CD14-positive monocyte (primary cell): Measurements from ENCODE around the gene EBP. TPM values are rescaled to one million over a fixed set of nuclear protein-coding genes. Genes with fewer than 3 reads are reported as not detected.

Experiments used
- DNase-seq, 3 donors: peaks; one replicate each; pipeline ENCODE4 v3.0.0-alpha.2; 2011 to 2022
- H2AFZ ChIP-seq: 2 replicates; pipeline ENCODE4 v1.6.0; 2012; ENCODE audit warnings: mild to moderate bottlenecking, low read depth, low read length, inconsistent platforms; ENCODE audit not compliant: insufficient read depth, poor library complexity, severe bottlenecking
- H3K27ac ChIP-seq, 2 donors: 1 replicate in 1 of 2; 2 replicates in 1 of 2; pipeline ENCODE4 v1.5.1; 2012 to 2013; ENCODE audit warnings: low read length in 2 of 2, control low read depth in 1 of 2, inconsistent platforms in 1 of 2, low read depth in 1 of 2, mild to moderate bottlenecking in 1 of 2
- H3K27me3 ChIP-seq, 2 donors: one replicate each; pipeline versions ENCODE4 v1.6.0 to v1.6.1; 2011 to 2013; ENCODE audit warnings: low read length in 2 of 2; ENCODE audit not compliant: control insufficient read depth in 2 of 2, insufficient read depth in 2 of 2
- H3K36me3 ChIP-seq, 2 donors: replicated peaks in 1 of 2; 1 replicate in 1 of 2; 2 replicates in 1 of 2; pipeline versions ENCODE4 v1.5.1 to v1.6.1; 2012 to 2013; ENCODE audit warnings: low read length in 2 of 2, control low read depth in 1 of 2, inconsistent platforms in 1 of 2, mild to moderate bottlenecking in 1 of 2; ENCODE audit not compliant: insufficient read depth in 2 of 2, control insufficient read depth in 1 of 2
- H3K4me1 ChIP-seq, 2 donors: 1 replicate in 1 of 2; 2 replicates in 1 of 2; pipeline versions ENCODE4 v1.5.1 to v1.6.1; 2012 to 2013; ENCODE audit warnings: low read length in 2 of 2, control low read depth in 1 of 2, inconsistent platforms in 1 of 2, mild to moderate bottlenecking in 1 of 2, moderate library complexity in 1 of 2; ENCODE audit not compliant: insufficient read depth in 2 of 2, control insufficient read depth in 1 of 2
- H3K4me2 ChIP-seq: replicated peaks from 2 replicates; pipeline ENCODE3; 2012; ENCODE audit warnings: low read length, moderate library complexity, mild to moderate bottlenecking; ENCODE audit not compliant: poor library complexity, severe bottlenecking; ENCODE audit errors: extremely low read depth
- H3K4me3 ChIP-seq, 3 experiments: fragments of 200-600 bp in 1 of 3; sonication (generic) in 1 of 3; replicated peaks in 1 of 3; 1 replicate in 2 of 3; 2 replicates in 1 of 3; pipeline ENCODE4 v1.5.1; 2011 to 2013; ENCODE audit warnings: low read length in 3 of 3, mild to moderate bottlenecking in 3 of 3, control low read depth in 2 of 3, low read depth in 2 of 3, inconsistent platforms in 1 of 3, moderate library complexity in 1 of 3
- H3K79me2 ChIP-seq: 2 replicates; pipeline ENCODE4 v1.6.0; 2012; ENCODE audit warnings: mild to moderate bottlenecking, control low read depth, inconsistent platforms, low read length, moderate library complexity; ENCODE audit not compliant: insufficient read depth
- H3K9ac ChIP-seq: 2 replicates; pipeline ENCODE4 v1.6.0; 2017; ENCODE audit warnings: low read length, mild to moderate bottlenecking; ENCODE audit not compliant: insufficient read depth, poor library complexity, severe bottlenecking
- H3K9me3 ChIP-seq, 2 donors: replicated peaks in 1 of 2; 1 replicate in 1 of 2; 2 replicates in 1 of 2; pipeline versions ENCODE4 v1.5.1 to v1.6.1; 2012 to 2013; ENCODE audit warnings: low read length in 2 of 2, control low read depth in 1 of 2; ENCODE audit not compliant: control insufficient read depth in 1 of 2, insufficient read depth in 1 of 2
- H4K20me1 ChIP-seq: 2 replicates; pipeline ENCODE4 v1.6.0; 2012; ENCODE audit warnings: mild to moderate bottlenecking, low read length, control low read depth, moderate library complexity; ENCODE audit not compliant: insufficient read depth
- H3K27ac Mint-ChIP-seq, 7 donors: one replicate each; pipeline ENCODE4 v1.8.0; 2020; ENCODE audit warnings: mild to moderate bottlenecking in 7 of 7, mixed read lengths in 7 of 7, moderate library complexity in 6 of 7, inconsistent platforms in 2 of 7
- H3K27me3 Mint-ChIP-seq, 3 donors: one replicate each; pipeline ENCODE4 v1.8.0; 2021 to 2022; ENCODE audit warnings: low read depth in 3 of 3, mild to moderate bottlenecking in 3 of 3, mixed read lengths in 3 of 3, moderate library complexity in 3 of 3, inconsistent platforms in 1 of 3
- H3K36me3 Mint-ChIP-seq, 2 donors: one replicate each; pipeline ENCODE4 v1.8.0; 2020; ENCODE audit warnings: mixed read lengths in 2 of 2, inconsistent platforms in 1 of 2, mild to moderate bottlenecking in 1 of 2
- H3K4me1 Mint-ChIP-seq: one replicate; pipeline ENCODE4 v1.8.0; 2020; ENCODE audit warnings: mild to moderate bottlenecking, mixed read lengths
- H3K4me3 Mint-ChIP-seq, 2 donors: one replicate each; pipeline ENCODE4 v1.8.0; 2020; ENCODE audit warnings: mild to moderate bottlenecking in 2 of 2, mixed read lengths in 2 of 2, moderate library complexity in 1 of 2
- H3K9me3 Mint-ChIP-seq, 7 donors: one replicate each; pipeline ENCODE4 v1.8.0; 2020 to 2022; ENCODE audit warnings: mixed read lengths in 7 of 7, mild to moderate bottlenecking in 6 of 7, moderate library complexity in 6 of 7, inconsistent platforms in 2 of 7
- WGBS: methylation state at CpG from one replicate; pipeline ENCODE4 v1.1.5; 2013; ENCODE audit warnings: missing lambda C conversion rate; ENCODE audit not compliant: insufficient coverage; 5-methylcytosine and 5-hydroxymethylcytosine counted together
- intact Hi-C, 2 donors: fragments of 100-400 bp; cut with micrococcal nuclease; formaldehyde crosslinking; loops; one replicate each; pipeline versions ENCODE4 v1.15.0 to v1.15.1; 2023
- polyA plus RNA-seq, 3 donors: library from polyadenylated mRNA; depleted of rRNA in 1 of 3; unstranded in 2 of 3; stranded (reverse) in 1 of 3; fragments of 300-500 nt in 2 of 3; fragments of >200 nt in 1 of 3; fragmentation: Illumina TruSeq in 2 of 3; gene quantifications; 1 replicate in 2 of 3; 2 replicates in 1 of 3; pipeline ENCODE4 v1.2.3, GENCODE V29; 2012 to 2021
- TF ChIP-seq, protein P1 (sequence below): fragments of 200-600 bp; IDR thresholded peaks from one replicate; pipeline ENCODE4 v1.8.0; 2022; ENCODE audit warnings: antibody characterized with exemption, mild to moderate bottlenecking

Gene EBP
- polyA plus RNA-seq, 3 donors: 47.2 to 59.5 (median 47.4) TPM

DNA sequence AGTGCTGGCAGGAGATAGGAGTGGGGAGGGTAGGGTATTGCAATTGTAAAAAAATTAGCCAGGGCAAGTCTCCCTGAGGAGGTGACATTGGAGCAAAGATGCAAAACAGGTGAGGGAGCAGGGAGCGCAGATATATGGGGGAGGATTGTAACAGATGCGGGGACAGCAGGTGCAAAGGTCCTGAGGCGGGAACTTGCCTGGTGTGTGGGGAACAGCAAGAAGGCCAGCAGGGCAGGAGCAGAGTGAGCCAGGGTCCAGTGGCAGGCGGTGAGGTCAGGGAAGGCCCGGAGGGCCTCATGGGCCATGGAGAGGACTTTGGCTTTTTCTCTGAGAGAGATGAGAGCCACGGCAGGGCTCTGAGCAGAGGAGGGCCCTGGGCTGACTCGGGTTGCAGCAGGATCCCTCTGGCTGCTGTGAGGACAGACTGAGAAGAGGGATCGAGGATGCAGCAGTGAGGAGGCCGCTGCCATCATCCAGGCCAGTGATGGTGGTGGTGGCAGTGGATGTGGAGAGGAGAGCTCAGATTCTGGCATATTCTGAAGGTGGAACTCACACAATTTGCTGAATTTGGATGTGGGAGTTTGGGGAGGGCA lies 6.6 kb upstream of the EBP start:
- Mint-ChIP-seq H3K4me3 (no peak overlapping the region), H3K27ac (peak overlapping the region in 1 of 7 donors; percentile 37), H3K4me1 (peaks cover 1% of the 10 kb centered on the region), H3K36me3 (peaks cover 12 to 23% of the 10 kb centered on the region in 2 donors), H3K9me3 (no peaks in the 10 kb centered on the region), H3K27me3 (peaks cover 0 to 4% (median 0%) of the 10 kb centered on the region in 3 donors)
- no peaks in the 10 kb centered on the region for H4K20me1 ChIP-seq
- WGBS: 100% methylated on average over 5 of the region's 9 CpGs
- H3K27ac ChIP-seq: no peak overlapping the region
- no peaks in the 10 kb centered on the region for H3K27me3 ChIP-seq
- no peak overlapping the region for H3K9ac ChIP-seq
- H3K36me3 ChIP-seq: no peaks in the 10 kb centered on the region
- H3K4me1 ChIP-seq: no peaks in the 10 kb centered on the region
- no peaks in the 10 kb centered on the region for H3K79me2 ChIP-seq
- no peak overlapping the region for H3K4me3 ChIP-seq
- TF ChIP-seq, protein P1, sequence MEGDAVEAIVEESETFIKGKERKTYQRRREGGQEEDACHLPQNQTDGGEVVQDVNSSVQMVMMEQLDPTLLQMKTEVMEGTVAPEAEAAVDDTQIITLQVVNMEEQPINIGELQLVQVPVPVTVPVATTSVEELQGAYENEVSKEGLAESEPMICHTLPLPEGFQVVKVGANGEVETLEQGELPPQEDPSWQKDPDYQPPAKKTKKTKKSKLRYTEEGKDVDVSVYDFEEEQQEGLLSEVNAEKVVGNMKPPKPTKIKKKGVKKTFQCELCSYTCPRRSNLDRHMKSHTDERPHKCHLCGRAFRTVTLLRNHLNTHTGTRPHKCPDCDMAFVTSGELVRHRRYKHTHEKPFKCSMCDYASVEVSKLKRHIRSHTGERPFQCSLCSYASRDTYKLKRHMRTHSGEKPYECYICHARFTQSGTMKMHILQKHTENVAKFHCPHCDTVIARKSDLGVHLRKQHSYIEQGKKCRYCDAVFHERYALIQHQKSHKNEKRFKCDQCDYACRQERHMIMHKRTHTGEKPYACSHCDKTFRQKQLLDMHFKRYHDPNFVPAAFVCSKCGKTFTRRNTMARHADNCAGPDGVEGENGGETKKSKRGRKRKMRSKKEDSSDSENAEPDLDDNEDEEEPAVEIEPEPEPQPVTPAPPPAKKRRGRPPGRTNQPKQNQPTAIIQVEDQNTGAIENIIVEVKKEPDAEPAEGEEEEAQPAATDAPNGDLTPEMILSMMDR: no peak
- no peak overlapping the region for H3K4me2 ChIP-seq
- DNase-seq: no peak
- intact Hi-C loops: no loop called here
- H3K9me3 ChIP-seq: no peaks in the 10 kb centered on the region
- no peak overlapping the region for H2AFZ ChIP-seq

GRCh38 chrX:48515842-48516241 lies 5.8 kb upstream of the EBP start:
- Histone ChIP-seq H3K4me3 (no peak overlapping the region), H3K79me2 (no peaks in the 10 kb centered on the region), H4K20me1 (no peaks in the 10 kb centered on the region), H2AFZ (no peak overlapping the region), H3K9me3 (no peaks in the 10 kb centered on the region), H3K27ac (no peak overlapping the region), H3K36me3 (no peaks in the 10 kb centered on the region), H3K27me3 (no peaks in the 10 kb centered on the region), H3K9ac (no peak overlapping the region), H3K4me1 (no peaks in the 10 kb centered on the region), H3K4me2 (no peak overlapping the region)
- H3K9me3 Mint-ChIP-seq: peaks cover 0 to 2% (median 0%) of the 10 kb centered on the region in 7 donors
- H3K36me3 Mint-ChIP-seq: peaks cover 12 to 22% of the 10 kb centered on the region in 2 donors
- peaks cover 4% of the 10 kb centered on the region for H3K4me1 Mint-ChIP-seq
- intact Hi-C loops: no loop called here
- WGBS: 100% methylated on average over 7 of the region's 10 CpGs
- H3K4me3 Mint-ChIP-seq: no peak overlapping the region
- H3K27me3 Mint-ChIP-seq: peaks cover 0 to 3% (median 0%) of the 10 kb centered on the region in 3 donors
- H3K27ac Mint-ChIP-seq: peak overlapping the region in 1 of 7 donors; percentile 79
- TF ChIP-seq, protein P1: no peak
- no peak for DNase-seq
